Measurements from ENCODE around the gene EDA. TPM values are rescaled to one million over a fixed set of nuclear protein-coding genes. Genes with fewer than 3 reads are reported as not detected.

Gene EDA
- total RNA-seq, 2 donors from 2014 or later: 2.0 to 6.1 TPM

GRCh38 chrX:70032792-70033191 lies 416.9 kb downstream of the EDA start:
- Histone ChIP-seq H3K9me3 (no peaks in the 10 kb centered on the region), H3K4me3 (no peak overlapping the region), H3K4me1 (ENCODE audit: control insufficient read depth in 1 of 2, low read depth in 2 of 2) (no peaks in the 10 kb centered on the region), H3K27ac (no peak overlapping the region), H3K36me3 (no peaks in the 10 kb centered on the region), H3K27me3 (replicated peaks; ENCODE audit: insufficient read depth) (no peaks in the 10 kb centered on the region)
- no peak for ATAC-seq (ENCODE audit: insufficient number of reproducible peaks, low FRiP score, low read depth)
- DNase-seq (ENCODE audit: low spot score): no peak
- no peak for TF ChIP-seq CTCF (IDR thresholded peaks at IDR 0.05)

- no peak overlapping the region for H3K27ac ChIP-seq
- ATAC-seq (ENCODE audit: insufficient number of reproducible peaks, low FRiP score, low read depth): no peak
Observed at GRCh38 chrX:70033348-70034051, 417.6 kb downstream of the EDA start.

GRCh38 chrX:70034646-70035045 lies 418.7 kb downstream of the EDA start:
- Histone ChIP-seq H3K36me3 (no peaks in the 10 kb centered on the region), H3K27ac (no peak overlapping the region), H3K9me3 (no peaks in the 10 kb centered on the region), H3K4me1 (ENCODE audit: control insufficient read depth in 1 of 2, low read depth in 2 of 2) (no peaks in the 10 kb centered on the region), H3K4me3 (no peak overlapping the region), H3K27me3 (replicated peaks; ENCODE audit: insufficient read depth) (no peaks in the 10 kb centered on the region)
- TF ChIP-seq CTCF (IDR thresholded peaks at IDR 0.05): no peak
- no peak for ATAC-seq (ENCODE audit: insufficient number of reproducible peaks, low FRiP score, low read depth)
- DNase-seq (ENCODE audit: low spot score): no peak

More at GRCh38 chrX:70033348-70034051, 417.6 kb downstream of the EDA start:
- Histone ChIP-seq H3K36me3 (no peaks in the 10 kb centered on the region), H3K27me3 (replicated peaks; ENCODE audit: insufficient read depth) (no peaks in the 10 kb centered on the region), H3K9me3 (no peaks in the 10 kb centered on the region), H3K4me3 (no peak overlapping the region), H3K4me1 (ENCODE audit: control insufficient read depth in 1 of 2, low read depth in 2 of 2) (no peaks in the 10 kb centered on the region)
- no peak for DNase-seq (ENCODE audit: low spot score)
- TF ChIP-seq CTCF (IDR thresholded peaks at IDR 0.05): peak; percentile 17

- H3K9me3 ChIP-seq: no peaks in the 10 kb centered on the region
- no peaks in the 10 kb centered on the region for H3K4me1 ChIP-seq (ENCODE audit: control insufficient read depth in 1 of 2, low read depth in 2 of 2)
- no peak for TF ChIP-seq CTCF (IDR thresholded peaks at IDR 0.05)
- no peak overlapping the region for H3K4me3 ChIP-seq
- no peaks in the 10 kb centered on the region for H3K27me3 ChIP-seq (replicated peaks; ENCODE audit: insufficient read depth)
- no peak overlapping the region for H3K27ac ChIP-seq
- DNase-seq (ENCODE audit: low spot score): no peak
- no peaks in the 10 kb centered on the region for H3K36me3 ChIP-seq
- no peak for ATAC-seq (ENCODE audit: insufficient number of reproducible peaks, low FRiP score, low read depth)
Observed at GRCh38 chrX:70038515-70038914, 422.6 kb downstream of the EDA start.

GRCh38 chrX:70038951-70039350 lies 423.0 kb downstream of the EDA start:
- H3K36me3 ChIP-seq: no peaks in the 10 kb centered on the region
- DNase-seq (ENCODE audit: low spot score): no peak
- no peaks in the 10 kb centered on the region for H3K27me3 ChIP-seq (replicated peaks; ENCODE audit: insufficient read depth)
- no peak overlapping the region for H3K4me3 ChIP-seq
- no peaks in the 10 kb centered on the region for H3K4me1 ChIP-seq (ENCODE audit: control insufficient read depth in 1 of 2, low read depth in 2 of 2)
- no peak overlapping the region for H3K27ac ChIP-seq
- no peaks in the 10 kb centered on the region for H3K9me3 ChIP-seq
- TF ChIP-seq CTCF (IDR thresholded peaks at IDR 0.05): no peak
- ATAC-seq (ENCODE audit: insufficient number of reproducible peaks, low FRiP score, low read depth): no peak

Data from thoracic aorta (tissue), 2 donors.